Measurements from ENCODE around the gene KLHDC10. TPM values are rescaled to one million over a fixed set of nuclear protein-coding genes. Genes with fewer than 3 reads are reported as not detected.

Gene KLHDC10
- total RNA-seq, 4 donors from 2014 or later: 20.0 to 25.9 (median 23.8) TPM

- no peak for DNase-seq (ENCODE audit: low spot score)
- no peak for TF ChIP-seq CTCF (IDR thresholded peaks at IDR 0.05)
- no peak for ATAC-seq (ENCODE audit: low FRiP score)
Measured at GRCh38 chr7:130160455-130160854, 90.1 kb downstream of the KLHDC10 start.

- ATAC-seq (ENCODE audit: low FRiP score) (no peak), DNase-seq (ENCODE audit: low spot score) (no peak)
- TF ChIP-seq CTCF (IDR thresholded peaks at IDR 0.05): no peak
Measured at GRCh38 chr7:130162196-130162595, 91.9 kb downstream of the KLHDC10 start.

- no peak for DNase-seq (ENCODE audit: low spot score)
- no peak for ATAC-seq (ENCODE audit: low FRiP score)
- TF ChIP-seq CTCF (IDR thresholded peaks at IDR 0.05): no peak
Measured at GRCh38 chr7:130174237-130174959, 104.1 kb downstream of the KLHDC10 start.

GRCh38 chr7:130178251-130178650, 107.9 kb downstream of the KLHDC10 start:
- no peak for DNase-seq (ENCODE audit: low spot score)
- no peak for TF ChIP-seq CTCF (IDR thresholded peaks at IDR 0.05)
- ATAC-seq (ENCODE audit: low FRiP score): no peak

GRCh38 chr7:130179631-130180030, 109.3 kb downstream of the KLHDC10 start:
- no peak for TF ChIP-seq CTCF (IDR thresholded peaks at IDR 0.05)
- ATAC-seq (ENCODE audit: low FRiP score) (no peak), DNase-seq (ENCODE audit: low spot score) (no peak)

- TF ChIP-seq CTCF (IDR thresholded peaks at IDR 0.05): no peak
- DNase-seq (ENCODE audit: low spot score): no peak
- ATAC-seq (ENCODE audit: low FRiP score): no peak
Measured at GRCh38 chr7:130180571-130181262, 110.4 kb downstream of the KLHDC10 start.

- TF ChIP-seq CTCF (IDR thresholded peaks at IDR 0.05): no peak
- DNase-seq (ENCODE audit: low spot score): no peak
- no peak for ATAC-seq (ENCODE audit: low FRiP score)
Measured at GRCh38 chr7:130181263-130181605, 110.9 kb downstream of the KLHDC10 start.
